HG02571 (cell line): ENCODE measurements around the gene GLYATL1B.
"Not testable (repeated sequence)": the region's sequence is repeated elsewhere in the genome, so short reads cannot be mapped to it uniquely, and the experiment has no call there.

ENCODE experiments used
- ATAC-seq: cut with Tn5 transposase; IDR thresholded peaks from one replicate; pipeline ENCODE4 v1.9.1; 2021; ENCODE audit warnings: mild to moderate bottlenecking, moderate library complexity; ENCODE audit not compliant: unreplicated experiment

The GLYATL1B gene

GRCh38 chr11:59086007-59086406 lies at the start of gene GLYATL1B:
Gene GLYATL1B (plus strand): TSS chr11:59086307. CDS start chr11:59086307, 0 bp downstream.
- ATAC-seq = not testable (repeated sequence)

GRCh38 chr11:59036542-59036941 lies 49.6 kb upstream of the GLYATL1B start:
- not testable (repeated sequence) for ATAC-seq

- not testable (repeated sequence) for ATAC-seq
Observed at GRCh38 chr11:59037434-59037833, 48.7 kb upstream of the GLYATL1B start.

GRCh38 chr11:59040607-59041006 lies 45.5 kb upstream of the GLYATL1B start:
- ATAC-seq = no peak

GRCh38 chr11:59051383-59051782 lies 34.7 kb upstream of the GLYATL1B start:
- not testable (repeated sequence) for ATAC-seq

- ATAC-seq = not testable (repeated sequence)
Observed at GRCh38 chr11:59052355-59052754, 33.8 kb upstream of the GLYATL1B start.

- ATAC-seq = peak; percentile 50
Observed at GRCh38 chr11:59053387-59053786, 32.7 kb upstream of the GLYATL1B start.

GRCh38 chr11:59058120-59059033 lies 27.7 kb upstream of the GLYATL1B start:
- ATAC-seq = peak; percentile 88

GRCh38 chr11:59060096-59060495 lies 26.0 kb upstream of the GLYATL1B start:
- not testable (repeated sequence) for ATAC-seq

- ATAC-seq = no peak
Observed at GRCh38 chr11:59062602-59063529, 23.2 kb upstream of the GLYATL1B start.

GRCh38 chr11:59063996-59064727 lies 21.9 kb upstream of the GLYATL1B start:
- ATAC-seq = peak; percentile 81

GRCh38 chr11:59069087-59069486 lies 17.0 kb upstream of the GLYATL1B start:
- ATAC-seq = no peak

- no peak for ATAC-seq
Observed at GRCh38 chr11:59076876-59077571, 9.1 kb upstream of the GLYATL1B start.

- no peak for ATAC-seq
Observed at GRCh38 chr11:59078435-59078834, 7.7 kb upstream of the GLYATL1B start.

- no peak for ATAC-seq
Observed at GRCh38 chr11:59079086-59079485, 7.0 kb upstream of the GLYATL1B start.

GRCh38 chr11:59080421-59080820 lies 5.7 kb upstream of the GLYATL1B start:
- ATAC-seq = not testable (repeated sequence)

- ATAC-seq = not testable (repeated sequence)
Observed at GRCh38 chr11:59081430-59082020, 4.6 kb upstream of the GLYATL1B start.

GRCh38 chr11:59088162-59088561 lies 2.1 kb downstream of the GLYATL1B start:
- ATAC-seq = no peak

GRCh38 chr11:59093576-59093975 lies 7.5 kb downstream of the GLYATL1B start:
- ATAC-seq = not testable (repeated sequence)

GRCh38 chr11:59095225-59095624 lies 9.1 kb downstream of the GLYATL1B start:
- peak; percentile 74 for ATAC-seq
